Fibroblast of pulmonary artery (primary cell): ENCODE results near the gene SLC22A12.

Experiments used
- DNase-seq: peaks from one replicate; pipeline ENCODE4 v3.0.0-alpha.2; 2010; ENCODE audit warnings: low read depth
- H3K4me3 ChIP-seq: replicated peaks from 2 replicates; pipeline ENCODE4 v1.5.1; 2011; ENCODE audit warnings: low read depth, mild to moderate bottlenecking, control low read depth, low read length, moderate library complexity
- TF ChIP-seq, protein P1 (sequence below): IDR thresholded peaks from 2 replicates; pipeline ENCODE4 v1.5.1; 2011; ENCODE audit warnings: mild to moderate bottlenecking, control low read depth, low read length, inconsistent platforms; ENCODE audit errors: missing control alignments

Gene SLC22A12

DNA sequence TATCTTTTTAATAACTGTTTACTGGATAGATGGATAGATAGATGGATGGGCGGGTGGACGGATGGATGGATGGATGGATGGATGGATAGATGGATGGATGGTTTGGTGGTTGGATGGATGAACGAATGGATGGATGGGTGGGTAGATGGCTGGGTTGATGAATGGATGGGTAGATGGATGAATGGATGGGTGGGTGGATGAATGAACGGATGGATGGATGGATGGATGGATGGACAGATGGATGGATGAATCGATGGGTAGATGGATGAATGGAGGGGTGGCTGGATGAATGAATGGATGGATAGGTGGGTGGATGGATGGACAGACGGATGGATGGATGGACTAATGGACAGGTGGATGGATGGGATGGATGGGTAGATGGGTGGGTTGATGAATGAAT is 13.8 kb upstream of the SLC22A12 start:
- no peak overlapping the region for H3K4me3 ChIP-seq
- TF ChIP-seq, protein P1, sequence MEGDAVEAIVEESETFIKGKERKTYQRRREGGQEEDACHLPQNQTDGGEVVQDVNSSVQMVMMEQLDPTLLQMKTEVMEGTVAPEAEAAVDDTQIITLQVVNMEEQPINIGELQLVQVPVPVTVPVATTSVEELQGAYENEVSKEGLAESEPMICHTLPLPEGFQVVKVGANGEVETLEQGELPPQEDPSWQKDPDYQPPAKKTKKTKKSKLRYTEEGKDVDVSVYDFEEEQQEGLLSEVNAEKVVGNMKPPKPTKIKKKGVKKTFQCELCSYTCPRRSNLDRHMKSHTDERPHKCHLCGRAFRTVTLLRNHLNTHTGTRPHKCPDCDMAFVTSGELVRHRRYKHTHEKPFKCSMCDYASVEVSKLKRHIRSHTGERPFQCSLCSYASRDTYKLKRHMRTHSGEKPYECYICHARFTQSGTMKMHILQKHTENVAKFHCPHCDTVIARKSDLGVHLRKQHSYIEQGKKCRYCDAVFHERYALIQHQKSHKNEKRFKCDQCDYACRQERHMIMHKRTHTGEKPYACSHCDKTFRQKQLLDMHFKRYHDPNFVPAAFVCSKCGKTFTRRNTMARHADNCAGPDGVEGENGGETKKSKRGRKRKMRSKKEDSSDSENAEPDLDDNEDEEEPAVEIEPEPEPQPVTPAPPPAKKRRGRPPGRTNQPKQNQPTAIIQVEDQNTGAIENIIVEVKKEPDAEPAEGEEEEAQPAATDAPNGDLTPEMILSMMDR = no peak
- no peak for DNase-seq

GRCh38 chr11:64580412-64580811 is 10.6 kb upstream of the SLC22A12 start:
- DNase-seq = no peak
- TF ChIP-seq, protein P1 = no peak
- H3K4me3 ChIP-seq = no peak overlapping the region

DNA sequence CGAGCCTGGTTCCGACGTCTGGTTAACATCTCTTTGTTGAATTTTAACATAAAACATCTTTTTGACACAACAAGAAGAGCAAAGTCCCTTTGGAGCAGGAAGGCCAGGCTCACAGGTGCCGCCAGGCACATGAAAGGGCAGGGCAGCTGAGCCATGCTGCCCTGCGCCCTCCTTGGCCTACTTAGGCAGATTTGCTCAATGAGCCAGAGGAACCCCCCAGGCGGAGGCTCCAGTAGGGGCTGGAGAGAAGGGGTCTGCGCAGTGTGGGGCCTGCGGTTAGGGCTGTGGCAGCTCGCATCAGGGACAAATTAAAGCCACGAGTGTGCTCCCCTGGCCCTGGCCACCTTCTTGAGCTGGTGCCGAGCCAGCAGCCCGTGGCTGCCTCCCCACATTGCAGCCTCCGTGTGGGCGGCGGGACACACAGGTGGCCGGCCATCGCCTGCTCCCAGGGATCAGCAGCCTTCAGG is 9.9 kb upstream of the SLC22A12 start:
- no peak for DNase-seq
- TF ChIP-seq, protein P1 = no peak

GRCh38 chr11:64582885-64583284 is 8.1 kb upstream of the SLC22A12 start:
- DNase-seq = no peak
- TF ChIP-seq, protein P1 = no peak
- no peak overlapping the region for H3K4me3 ChIP-seq

More for the DNA sequence above, 9.9 kb upstream of the SLC22A12 start:
- no peak overlapping the region for H3K4me3 ChIP-seq

GRCh38 chr11:64583296-64584262 is 7.4 kb upstream of the SLC22A12 start:
- no peak overlapping the region for H3K4me3 ChIP-seq
- DNase-seq = peak; percentile 12
- TF ChIP-seq, protein P1 = no peak

DNA sequence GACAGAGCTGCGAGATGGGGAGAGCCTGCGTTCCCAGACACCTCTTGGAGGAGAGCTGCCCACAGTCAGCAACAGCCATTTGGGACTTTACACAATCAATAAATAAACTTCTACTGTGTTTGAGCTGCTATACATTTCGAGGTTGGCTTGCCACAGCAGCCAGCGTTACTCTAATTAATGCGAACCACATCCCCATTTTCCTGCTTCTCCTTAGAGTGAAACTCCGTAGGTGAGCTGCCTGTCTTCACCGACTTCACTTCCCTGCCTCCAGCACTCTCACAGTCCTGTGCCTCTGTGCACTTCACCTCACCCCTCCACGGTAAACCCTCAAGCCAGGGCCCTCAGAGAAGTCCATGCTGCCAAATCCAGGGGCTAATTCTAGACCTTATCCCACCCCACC is 5.9 kb upstream of the SLC22A12 start:
- TF ChIP-seq, protein P1 = no peak
- no peak for DNase-seq
- no peak overlapping the region for H3K4me3 ChIP-seq
